HepG2 (cell line): ENCODE data around the gene PFKFB2. TPM values are rescaled to one million over a fixed set of nuclear protein-coding genes. Genes with fewer than 3 reads are reported as not detected.

ENCODE experiments used
- AGO2 ChIP-seq: fragments of 200-400 bp; formaldehyde crosslinking; optimal IDR thresholded peaks from 2 replicates; pipeline ENCODE3; 2017; ENCODE audit warnings: mild to moderate bottlenecking, low read depth, low read length, moderate library complexity
- ARNTL ChIP-seq: sonication (generic); formaldehyde crosslinking; IDR thresholded peaks from 2 replicates; pipeline ENCODE4 v1.4.0; 2020; ENCODE audit warnings: mild to moderate bottlenecking, missing genetic modification reagents
- FIP1L1 ChIP-seq: fragments of 200-400 bp; formaldehyde crosslinking; IDR thresholded peaks from 2 replicates; pipeline ENCODE4 v1.6.1; 2018; ENCODE audit warnings: low read depth, mild to moderate bottlenecking, low read length, moderate library complexity, borderline replicate concordance; ENCODE audit not compliant: insufficient read depth
- PHB2 ChIP-seq: fragments of 450-650 bp; IDR thresholded peaks from 2 replicates; pipeline ENCODE4 v1.6.1; 2018; ENCODE audit not compliant: partially characterized antibody
- REPIN1 ChIP-seq: sonication (generic); formaldehyde crosslinking; IDR thresholded peaks from 2 replicates; pipeline ENCODE4 v1.8.0; 2022; ENCODE audit warnings: missing genetic modification reagents, low read depth, mild to moderate bottlenecking, borderline replicate concordance
- SIN3A ChIP-seq: IDR thresholded peaks from 2 replicates; pipeline ENCODE4 v1.6.1; 2011; ENCODE audit warnings: low read depth, mild to moderate bottlenecking, control low read depth, low read length, borderline replicate concordance
- SNAPC2 ChIP-seq: sonication (generic); formaldehyde crosslinking; IDR thresholded peaks from 2 replicates; pipeline ENCODE4 v1.8.1; 2022; ENCODE audit warnings: mild to moderate bottlenecking, missing genetic modification reagents
- SOX5 ChIP-seq: IDR thresholded peaks from 2 replicates; pipeline ENCODE4 v1.6.1; 2016; ENCODE audit warnings: borderline replicate concordance
- SRSF1 ChIP-seq: fragments of 200-400 bp; formaldehyde crosslinking; optimal IDR thresholded peaks from 2 replicates; pipeline ENCODE3; 2017; ENCODE audit warnings: mild to moderate bottlenecking, low read depth, low read length, moderate library complexity
- TMF1 ChIP-seq: sonication (generic); formaldehyde crosslinking; IDR thresholded peaks from 2 replicates; pipeline ENCODE4 v1.8.1; 2022; ENCODE audit warnings: low read depth, missing genetic modification reagents
- ZBTB42 ChIP-seq: sonication (generic); formaldehyde crosslinking; IDR thresholded peaks from 2 replicates; pipeline ENCODE4 v1.5.0; 2020; ENCODE audit warnings: mild to moderate bottlenecking, missing genetic modification reagents
- ZFP91 ChIP-seq: sonication (generic); formaldehyde crosslinking; IDR thresholded peaks from 2 replicates; pipeline ENCODE4 v1.9.0; 2022; ENCODE audit warnings: missing genetic modification reagents, mild to moderate bottlenecking, borderline replicate concordance
- ZNF232 ChIP-seq: sonication (generic); formaldehyde crosslinking; IDR thresholded peaks from 2 replicates; pipeline ENCODE4 v1.4.0; 2020; ENCODE audit warnings: missing genetic modification reagents, borderline replicate concordance
- ZNF337 ChIP-seq: sonication (generic); formaldehyde crosslinking; IDR thresholded peaks from 2 replicates; pipeline ENCODE4 v1.5.1; 2020; ENCODE audit warnings: missing genetic modification reagents, low read depth, mild to moderate bottlenecking, borderline replicate concordance
- ZNF431 ChIP-seq: sonication (generic); formaldehyde crosslinking; IDR thresholded peaks from 2 replicates; pipeline ENCODE4 v1.9.0; 2022; ENCODE audit warnings: missing genetic modification reagents, low read depth, mild to moderate bottlenecking, borderline replicate concordance
- ZNF564 ChIP-seq: sonication (generic); formaldehyde crosslinking; IDR thresholded peaks from 2 replicates; pipeline ENCODE4 v1.8.1; 2023; ENCODE audit warnings: mild to moderate bottlenecking, missing genetic modification reagents
- ZNF598 ChIP-seq: sonication (generic); formaldehyde crosslinking; IDR thresholded peaks from 2 replicates; pipeline ENCODE4 v1.5.1; 2020; ENCODE audit warnings: mild to moderate bottlenecking, missing genetic modification reagents, borderline replicate concordance
- ZNF607 ChIP-seq: sonication (generic); formaldehyde crosslinking; IDR thresholded peaks from 2 replicates; pipeline ENCODE4 v1.5.1; 2020; ENCODE audit warnings: missing genetic modification reagents, mild to moderate bottlenecking, borderline replicate concordance
- ZSCAN21 ChIP-seq: sonication (generic); formaldehyde crosslinking; IDR thresholded peaks from 2 replicates; pipeline ENCODE4 v1.8.0; 2022; ENCODE audit warnings: mild to moderate bottlenecking, missing genetic modification reagents, moderate library complexity, borderline replicate concordance
- polyA plus RNA-seq, 8 experiments: library from polyadenylated mRNA; depleted of rRNA in 3 of 8; stranded (reverse) in 7 of 8; unstranded in 1 of 8; fragments of >200 nt; fragmentation: Illumina TruSeq in 4 of 8; extraction: Trizol in 4 of 8; gene quantifications; 2 replicates each; pipeline versions ENCODE4 v1.2.1 to v1.2.3, GENCODE V29; 2011 to 2016; ENCODE audit warnings: low read depth in 4 of 8, missing spikeins in 1 of 8, mixed read lengths in 1 of 8; ENCODE audit not compliant: insufficient read depth in 1 of 8
- total RNA-seq, 5 experiments: library from RNA; depleted of rRNA; stranded (reverse); fragments of >200 nt; fragmentation: Illumina TruSeq; extraction: Trizol; gene quantifications; 2 replicates each; pipeline ENCODE4 v1.2.3, GENCODE V29; 2016; ENCODE audit warnings: low read depth in 1 of 5
- TF ChIP-seq, protein P1 (sequence below): sonication (generic); formaldehyde crosslinking; IDR thresholded peaks from 2 replicates; pipeline ENCODE4 v1.4.0; 2020; ENCODE audit warnings: low read depth, mild to moderate bottlenecking, missing genetic modification reagents
- TF ChIP-seq, protein P2 (sequence below): sonication (generic); formaldehyde crosslinking; IDR thresholded peaks from 2 replicates; pipeline ENCODE4 v1.5.0; 2020; ENCODE audit warnings: missing genetic modification reagents, mild to moderate bottlenecking, borderline replicate concordance
- TF ChIP-seq, protein P3 (sequence below): sonication (generic); formaldehyde crosslinking; IDR thresholded peaks from 2 replicates; pipeline ENCODE4 v1.8.0; 2022; ENCODE audit warnings: missing genetic modification reagents, mild to moderate bottlenecking, borderline replicate concordance

Gene PFKFB2
- total and polyA plus RNA-seq, 2 of the 13 experiments (the other 11 are each of a cell fraction or from before 2014, with no cell fraction given): 4.6 to 10.6 TPM

DNA sequence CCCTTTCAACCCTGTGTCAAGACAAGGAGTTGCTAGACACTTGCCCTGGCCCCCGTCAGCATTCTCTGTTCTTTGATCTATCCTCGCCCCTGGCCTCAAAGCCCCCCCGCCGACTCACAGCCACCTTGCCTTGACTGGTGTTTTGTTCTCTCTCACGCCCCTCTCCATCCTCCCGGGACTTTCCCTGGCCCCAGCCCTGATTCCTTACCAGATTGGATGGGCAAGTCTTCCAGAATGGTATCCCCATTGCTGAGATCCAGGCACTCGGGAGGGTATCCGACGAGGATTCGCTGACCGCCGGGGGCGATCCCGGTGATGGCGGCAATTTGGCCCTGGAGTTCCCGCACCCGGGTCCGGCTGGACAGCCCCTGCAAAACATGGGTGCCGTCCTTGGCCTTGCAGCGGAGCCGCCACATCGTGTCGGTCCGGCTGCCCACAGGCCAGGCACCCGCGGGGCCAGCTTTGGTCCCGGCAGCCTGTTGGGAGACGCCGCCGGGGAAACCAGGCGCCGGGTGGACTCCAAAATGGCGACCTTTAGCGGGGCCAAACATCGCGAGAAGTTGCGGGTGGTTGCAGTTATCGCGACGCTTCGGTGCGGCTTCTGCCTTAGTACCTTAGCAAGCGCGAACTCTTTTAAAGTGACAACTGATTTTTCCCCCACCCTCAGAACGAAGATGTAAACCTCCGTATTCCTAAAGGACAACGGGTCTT is 2.4 kb upstream of the PFKFB2 start (continued):
- TF ChIP-seq, protein P1, sequence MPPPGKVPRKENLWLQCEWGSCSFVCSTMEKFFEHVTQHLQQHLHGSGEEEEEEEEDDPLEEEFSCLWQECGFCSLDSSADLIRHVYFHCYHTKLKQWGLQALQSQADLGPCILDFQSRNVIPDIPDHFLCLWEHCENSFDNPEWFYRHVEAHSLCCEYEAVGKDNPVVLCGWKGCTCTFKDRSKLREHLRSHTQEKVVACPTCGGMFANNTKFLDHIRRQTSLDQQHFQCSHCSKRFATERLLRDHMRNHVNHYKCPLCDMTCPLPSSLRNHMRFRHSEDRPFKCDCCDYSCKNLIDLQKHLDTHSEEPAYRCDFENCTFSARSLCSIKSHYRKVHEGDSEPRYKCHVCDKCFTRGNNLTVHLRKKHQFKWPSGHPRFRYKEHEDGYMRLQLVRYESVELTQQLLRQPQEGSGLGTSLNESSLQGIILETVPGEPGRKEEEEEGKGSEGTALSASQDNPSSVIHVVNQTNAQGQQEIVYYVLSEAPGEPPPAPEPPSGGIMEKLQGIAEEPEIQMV: no peak; the same call in 1 of the 2 replicates
- TF ChIP-seq SNAPC2 (peak; percentile 85; the same call in 1 of the 2 replicates), ZSCAN21 (peak; percentile 77), AGO2 (peak; percentile 85), ZNF607 (CRISPR knock-in tag) (peak; percentile 34; the same call in 1 of the 2 replicates), ZNF564 (CRISPR knock-in tag) (peak; percentile 57; the same call in 1 of the 2 replicates), FIP1L1 (no peak), SRSF1 (peak; percentile 93), SIN3A (peak; percentile 65; the same call in 1 of the 2 replicates), SOX5 (CRISPR knock-in tag) (peak; percentile 38; the same call in 1 of the 2 replicates), ZNF337 (CRISPR knock-in tag) (0 out of 2 replicates have a peak, but pooled peaks have one; percentile 24), PHB2 (no peak), ZNF598 (0 out of 2 replicates have a peak, but pooled peaks have one; percentile 50), ZNF232 (CRISPR knock-in tag) (no peak; the same call in 1 of the 2 replicates), ARNTL (CRISPR knock-in tag) (0 out of 2 replicates have a peak, but pooled peaks have one; percentile 46), ZBTB42 (CRISPR knock-in tag) (0 out of 2 replicates have a peak, but pooled peaks have one; percentile 61), ZNF431 (no peak), TMF1 (peak; percentile 74), ZFP91 (CRISPR knock-in tag) (peak; percentile 99), REPIN1 (CRISPR knock-in tag) (peak; percentile 69)
- TF ChIP-seq, protein P2, sequence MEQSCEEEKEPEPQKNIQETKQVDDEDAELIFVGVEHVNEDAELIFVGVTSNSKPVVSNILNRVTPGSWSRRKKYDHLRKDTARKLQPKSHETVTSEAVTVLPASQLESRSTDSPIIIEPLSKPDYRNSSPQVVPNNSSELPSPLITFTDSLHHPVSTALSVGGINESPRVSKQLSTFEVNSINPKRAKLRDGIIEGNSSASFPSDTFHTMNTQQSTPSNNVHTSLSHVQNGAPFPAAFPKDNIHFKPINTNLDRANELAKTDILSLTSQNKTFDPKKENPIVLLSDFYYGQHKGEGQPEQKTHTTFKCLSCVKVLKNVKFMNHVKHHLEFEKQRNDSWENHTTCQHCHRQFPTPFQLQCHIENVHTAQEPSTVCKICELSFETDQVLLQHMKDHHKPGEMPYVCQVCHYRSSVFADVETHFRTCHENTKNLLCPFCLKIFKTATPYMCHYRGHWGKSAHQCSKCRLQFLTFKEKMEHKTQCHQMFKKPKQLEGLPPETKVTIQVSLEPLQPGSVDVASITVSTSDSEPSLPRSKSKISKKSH: peak; percentile 92; the same call in 1 of the 2 replicates
- TF ChIP-seq, protein P3, sequence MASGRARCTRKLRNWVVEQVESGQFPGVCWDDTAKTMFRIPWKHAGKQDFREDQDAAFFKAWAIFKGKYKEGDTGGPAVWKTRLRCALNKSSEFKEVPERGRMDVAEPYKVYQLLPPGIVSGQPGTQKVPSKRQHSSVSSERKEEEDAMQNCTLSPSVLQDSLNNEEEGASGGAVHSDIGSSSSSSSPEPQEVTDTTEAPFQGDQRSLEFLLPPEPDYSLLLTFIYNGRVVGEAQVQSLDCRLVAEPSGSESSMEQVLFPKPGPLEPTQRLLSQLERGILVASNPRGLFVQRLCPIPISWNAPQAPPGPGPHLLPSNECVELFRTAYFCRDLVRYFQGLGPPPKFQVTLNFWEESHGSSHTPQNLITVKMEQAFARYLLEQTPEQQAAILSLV: no peak
